ENCODE results near the gene MYRF.

Gene MYRF

DNA sequence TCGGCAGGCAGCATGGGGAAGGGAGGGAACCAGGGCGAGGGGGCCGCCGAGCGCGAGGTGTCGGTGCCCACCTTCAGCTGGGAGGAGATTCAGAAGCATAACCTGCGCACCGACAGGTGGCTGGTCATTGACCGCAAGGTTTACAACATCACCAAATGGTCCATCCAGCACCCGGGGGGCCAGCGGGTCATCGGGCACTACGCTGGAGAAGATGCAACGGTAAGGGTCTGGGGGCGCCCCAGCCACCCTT, 75.9 kb downstream of the MYRF start:
- DNase-seq = no peak

DNA sequence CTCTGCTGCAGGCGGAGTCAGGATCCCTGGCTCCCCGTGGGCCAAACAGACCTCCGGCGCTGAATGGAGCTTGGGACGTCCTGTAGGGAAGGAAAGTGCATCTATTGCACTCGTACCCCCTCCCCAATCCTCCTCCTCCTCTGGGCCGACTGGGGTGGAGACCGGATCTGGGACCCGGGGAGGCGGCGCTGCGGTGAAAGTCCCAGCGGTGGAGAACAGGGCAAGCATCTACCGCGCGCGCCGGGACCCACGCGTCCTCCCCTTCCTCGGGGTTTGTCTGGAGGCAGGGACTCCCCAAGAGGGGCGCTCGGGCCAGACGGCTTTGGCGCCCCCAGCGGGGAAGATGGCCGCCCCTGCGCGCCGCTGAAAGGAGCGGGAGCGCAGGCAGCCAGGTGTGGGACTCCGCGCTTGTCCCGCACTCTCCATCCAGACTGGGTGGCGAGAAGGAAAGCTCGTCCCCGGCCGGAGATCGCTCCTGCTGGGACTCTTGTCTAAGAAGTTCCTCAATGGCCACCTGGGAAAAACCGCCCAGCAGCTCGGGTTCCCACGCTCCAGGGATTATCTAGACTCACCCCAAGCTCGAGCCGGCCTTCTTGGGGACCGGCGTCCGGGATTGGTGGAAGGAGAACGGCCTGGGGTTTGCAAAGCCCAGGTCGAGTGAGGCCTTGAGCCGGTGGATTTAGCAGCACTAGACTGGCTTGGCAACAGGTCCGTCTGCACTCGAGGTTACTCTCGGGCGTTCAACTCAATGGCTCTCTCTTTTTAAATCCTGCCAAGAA, 76.4 kb downstream of the MYRF start:
- peak; percentile 5 for DNase-seq

DNA sequence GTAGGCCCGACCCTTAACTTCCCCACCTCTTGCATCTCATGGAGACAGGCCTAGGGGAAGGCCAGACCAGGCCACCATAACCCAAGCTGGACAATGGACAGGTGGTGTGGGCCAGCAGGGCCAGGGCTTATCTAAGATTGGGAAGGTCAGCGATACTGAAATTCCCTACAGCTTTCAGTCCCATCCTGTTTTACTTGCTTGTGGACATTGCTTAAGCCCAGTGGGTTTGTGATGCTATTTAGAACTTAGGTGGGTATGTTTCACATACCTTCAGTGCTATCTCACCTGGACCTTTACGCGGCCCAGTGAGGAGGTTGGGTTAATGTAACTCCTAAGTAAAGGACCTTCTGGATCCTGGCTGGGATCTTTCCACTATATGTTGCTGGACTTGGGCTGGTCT, 77.4 kb downstream of the MYRF start:
- no peak for DNase-seq

DNA sequence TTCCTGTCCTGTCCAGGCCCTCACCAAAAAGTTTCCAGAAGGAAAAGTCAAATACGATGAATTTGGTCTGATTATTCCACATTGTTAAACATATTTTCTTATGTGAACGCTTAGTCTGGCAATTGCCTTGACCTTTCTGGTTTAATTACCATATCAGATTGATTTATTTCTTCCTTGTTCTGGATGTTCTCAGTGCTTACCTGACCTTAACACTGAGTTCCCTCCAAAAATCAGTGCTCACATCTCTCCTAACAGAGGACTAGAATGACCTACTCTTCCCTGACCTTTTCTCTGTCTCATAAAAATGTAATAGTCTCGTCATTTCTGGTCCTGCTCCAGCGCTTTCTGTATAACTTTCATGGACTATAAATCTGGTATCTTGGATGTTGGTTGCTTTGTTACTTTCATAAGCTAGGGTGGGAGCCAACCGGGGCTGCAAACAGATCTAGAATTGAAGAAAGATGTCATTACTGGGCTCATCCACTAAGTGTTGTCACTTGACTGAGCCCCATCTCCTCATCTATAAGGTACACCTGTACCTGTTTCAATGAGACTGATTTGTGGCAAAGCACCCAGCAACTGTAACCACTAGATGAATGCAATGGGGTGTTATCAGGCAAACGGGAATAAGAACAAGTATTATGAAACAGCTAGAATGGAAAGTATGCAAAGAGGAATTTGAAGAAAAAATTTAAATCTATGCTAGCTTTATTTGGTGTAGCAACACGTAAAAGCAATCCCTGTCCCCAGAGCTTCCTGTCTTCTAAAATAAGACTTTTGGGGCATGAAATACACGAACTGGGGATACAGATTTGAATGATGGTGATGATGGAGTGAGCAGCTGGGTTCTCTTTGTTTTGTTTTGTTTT, 78.0 kb downstream of the MYRF start:
- no peak for DNase-seq

DNA sequence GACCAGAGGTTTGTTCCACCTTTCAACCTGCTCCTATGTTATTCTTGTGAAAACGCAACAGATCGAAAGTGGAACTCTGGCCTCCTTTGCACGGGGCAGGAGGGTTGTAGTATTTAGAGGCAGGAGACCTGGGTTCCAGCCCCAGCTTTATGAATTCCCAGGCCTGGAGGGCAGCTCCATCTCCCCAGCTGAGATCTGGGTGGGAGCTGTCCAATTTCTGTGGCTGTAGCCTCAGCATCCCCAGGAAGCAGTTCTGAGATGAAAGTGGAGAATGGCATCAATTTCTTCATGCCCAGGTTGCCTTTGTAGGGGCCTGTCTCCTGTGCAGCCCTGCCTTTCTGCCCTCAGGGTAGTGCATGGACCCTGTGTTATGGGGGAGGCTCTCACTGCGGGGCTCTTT, 79.8 kb downstream of the MYRF start:
- no peak for DNase-seq

DNA sequence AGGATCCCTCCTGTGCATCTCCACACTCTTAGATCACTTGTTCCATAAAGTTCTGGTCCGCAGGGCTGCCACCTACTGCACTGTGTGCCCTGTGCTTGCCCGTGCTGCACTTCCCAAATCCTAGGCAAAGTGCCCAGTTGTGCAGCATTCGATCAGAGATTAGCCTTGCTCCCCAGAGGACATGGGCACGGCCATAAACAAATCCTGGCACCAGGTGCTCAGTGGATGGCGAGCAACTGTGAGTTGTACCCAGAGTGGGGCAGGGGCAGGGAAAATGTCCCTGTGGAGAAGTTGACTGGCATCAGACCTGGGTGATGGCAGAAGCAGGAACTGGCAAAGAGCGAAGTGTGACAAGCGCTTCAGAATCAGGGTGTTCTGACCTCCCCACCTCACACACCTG, 80.3 kb downstream of the MYRF start:
- DNase-seq = no peak

DNA sequence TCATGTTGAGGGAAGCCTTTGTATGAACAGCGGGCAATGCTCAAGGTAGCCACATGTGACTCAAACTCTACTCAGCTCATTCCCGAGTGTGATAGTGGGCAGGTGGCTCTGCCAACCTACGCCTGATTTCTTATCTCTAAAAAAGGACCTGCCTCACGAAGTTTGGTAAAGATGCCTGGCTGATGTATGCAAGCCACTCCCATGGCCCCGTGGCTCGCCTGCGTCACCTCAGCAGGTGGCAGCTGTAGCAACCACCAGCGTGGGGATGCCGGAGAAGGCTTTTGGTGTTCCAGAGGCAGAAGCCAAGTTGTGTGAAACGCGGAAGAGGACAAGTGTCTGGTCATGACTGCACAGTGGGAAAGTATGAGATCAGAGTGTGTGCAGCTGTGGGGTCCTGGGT, 81.0 kb downstream of the MYRF start:
- DNase-seq = no peak

DNA sequence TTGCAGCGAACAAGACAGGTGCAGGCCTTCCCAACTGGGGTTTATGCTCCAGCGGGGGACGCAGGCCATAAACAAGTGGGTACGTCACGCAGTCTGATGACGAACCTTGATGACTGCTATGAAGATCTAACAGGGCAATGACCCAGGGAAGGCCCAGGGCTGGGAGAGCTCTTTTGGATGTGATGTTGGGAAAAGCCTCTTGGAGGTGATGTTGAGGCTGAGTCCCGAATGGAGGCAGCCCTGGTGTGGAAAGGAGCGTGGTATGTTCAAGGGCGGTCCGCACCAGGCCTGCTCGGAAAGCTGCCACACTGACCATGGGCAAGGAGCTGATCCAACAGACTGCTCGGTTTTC, 81.5 kb downstream of the MYRF start:
- DNase-seq = no peak

DNA sequence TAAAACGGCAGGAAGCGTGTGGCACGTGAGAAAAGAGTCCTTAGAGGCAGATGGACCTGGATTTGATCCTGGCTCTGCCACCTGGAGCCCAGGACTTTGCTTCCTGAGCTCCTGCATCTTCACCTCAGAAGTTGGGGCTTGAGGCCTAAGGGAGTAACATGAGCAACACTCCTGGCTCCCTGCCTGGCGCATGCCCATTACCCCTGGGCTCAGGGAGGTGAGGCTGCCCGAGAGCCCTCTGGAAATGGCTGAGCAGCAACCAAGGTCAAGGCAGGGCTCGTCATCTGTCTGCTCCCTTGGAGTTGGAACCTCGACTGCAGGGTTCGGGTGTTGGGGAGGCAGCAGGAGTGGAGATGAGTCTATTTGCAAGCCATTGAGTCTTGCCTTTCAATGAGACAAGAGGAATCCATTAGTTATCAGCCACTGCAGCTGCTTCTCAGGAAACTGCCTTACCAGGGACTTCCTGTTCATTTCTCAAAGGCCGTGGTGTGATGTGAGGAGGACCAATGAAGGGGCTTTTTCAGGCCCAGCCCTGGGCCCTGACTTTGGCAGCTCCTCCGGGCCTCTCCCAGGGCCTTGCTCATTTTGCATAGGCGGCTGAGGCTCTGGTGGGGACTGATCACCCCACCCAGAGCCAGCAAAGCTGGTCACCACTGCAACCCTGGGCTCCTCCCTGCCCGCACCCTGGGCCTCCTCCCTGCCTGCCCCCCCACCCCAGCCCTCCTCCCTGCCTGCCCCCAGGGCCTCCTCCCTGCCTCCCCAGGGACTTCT, 82.0 kb downstream of the MYRF start:
- no peak for DNase-seq

DNA sequence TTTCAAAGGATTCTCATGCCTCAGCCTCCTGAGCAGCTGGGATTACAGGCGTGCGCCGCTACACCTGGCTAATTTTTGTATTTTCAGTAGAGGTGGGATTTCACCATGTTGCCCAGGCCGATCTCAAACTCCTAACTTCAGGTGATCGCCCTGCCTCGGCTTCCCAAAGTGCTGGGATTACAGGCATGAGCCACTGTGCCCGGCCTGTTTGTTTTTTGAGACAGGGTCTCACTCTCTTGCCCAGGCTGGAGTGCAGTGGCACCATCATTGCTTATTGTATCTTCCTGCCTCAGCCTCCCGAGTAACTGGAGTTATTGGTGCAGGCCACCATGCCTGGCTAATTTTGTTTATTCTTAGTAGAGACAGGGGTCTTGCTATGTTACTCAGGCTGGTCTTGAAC, 83.8 kb downstream of the MYRF start:
- DNase-seq = no peak

DNA sequence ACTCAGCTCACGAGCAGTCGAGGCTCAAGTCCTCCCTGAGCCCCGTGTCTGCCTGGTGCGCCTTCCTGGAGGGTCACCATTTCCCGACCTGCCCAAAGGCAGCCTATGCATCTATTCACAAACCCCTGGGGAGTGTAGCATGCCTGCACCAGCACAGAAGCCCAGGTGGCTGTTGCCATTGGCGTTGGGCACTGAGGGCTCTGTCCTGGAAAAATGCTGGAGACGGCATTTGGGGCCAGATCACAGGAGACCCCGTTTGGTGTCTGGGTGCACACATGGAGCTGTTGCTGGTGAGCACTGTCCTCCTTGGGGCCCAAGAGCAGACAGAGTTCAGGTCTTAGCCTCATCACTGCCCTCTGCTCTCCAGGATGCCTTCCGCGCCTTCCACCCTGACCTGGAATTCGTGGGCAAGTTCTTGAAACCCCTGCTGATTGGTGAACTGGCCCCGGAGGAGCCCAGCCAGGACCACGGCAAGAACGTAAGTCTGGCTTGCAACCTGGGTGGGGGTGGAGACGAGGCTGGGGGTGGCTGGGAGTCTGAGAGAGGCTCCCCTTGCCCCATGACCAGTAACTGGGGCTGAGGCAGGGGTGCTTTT, 85.1 kb downstream of the MYRF start:
- DNase-seq = no peak
